ENCODE results near the gene KCNIP1. TPM values are rescaled to one million over a fixed set of nuclear protein-coding genes. Genes with fewer than 3 reads are reported as not detected.

The KCNIP1 gene
- total RNA-seq, 1 donor from 2014 or later = 0.45 TPM

GRCh38 chr5:170625221-170626165, 121.7 kb downstream of the KCNIP1 start:
- no peaks in the 10 kb centered on the region for H3K27me3 ChIP-seq (ENCODE audit: insufficient read depth, low read length)
- H3K9ac ChIP-seq (ENCODE audit: low read length) = no peak overlapping the region
- Mint-ChIP-seq H3K4me3 (ENCODE audit: unreplicated experiment) (no peak overlapping the region), H3K9me3 (ENCODE audit: unreplicated experiment) (peaks cover 3% of the 10 kb centered on the region), H3K27me3 (ENCODE audit: low read depth, unreplicated experiment) (peaks cover 61% of the 10 kb centered on the region), H3K4me1 (ENCODE audit: low read depth, unreplicated experiment) (no peaks in the 10 kb centered on the region), H3K36me3 (ENCODE audit: low read depth, unreplicated experiment) (no peaks in the 10 kb centered on the region), H3K27ac (ENCODE audit: unreplicated experiment) (no peak overlapping the region)
- no peaks in the 10 kb centered on the region for H3K4me1 ChIP-seq (ENCODE audit: insufficient read depth, low read length)
- no peaks in the 10 kb centered on the region for H3K9me3 ChIP-seq (ENCODE audit: insufficient read depth, low read depth, low read length)
- no peak for TF ChIP-seq CTCF (IDR thresholded peaks at IDR 0.05; ENCODE audit: insufficient read depth, low read depth, low read length)
- no peak for TF ChIP-seq EZH2 (IDR thresholded peaks at IDR 0.05; ENCODE audit: insufficient read depth, low read length)
- no peak for FAIRE-seq
- H3K4me2 ChIP-seq (ENCODE audit: low read length) = no peak overlapping the region
- H2AFZ ChIP-seq (ENCODE audit: low read depth, low read length) = no peak overlapping the region
- no peak for DNase-seq (ENCODE audit: low read depth)
- H3K79me2 ChIP-seq (ENCODE audit: insufficient read depth, low read length) = no peaks in the 10 kb centered on the region
- H3K36me3 ChIP-seq (ENCODE audit: insufficient read depth, low read length) = no peaks in the 10 kb centered on the region
- no peak overlapping the region for H3K4me3 ChIP-seq (ENCODE audit: insufficient read depth, low read depth, low read length)
- H4K20me1 ChIP-seq (ENCODE audit: insufficient read depth, low read length) = no peaks in the 10 kb centered on the region
- no peak overlapping the region for H3K27ac ChIP-seq (ENCODE audit: low read depth, low read length)

DNA sequence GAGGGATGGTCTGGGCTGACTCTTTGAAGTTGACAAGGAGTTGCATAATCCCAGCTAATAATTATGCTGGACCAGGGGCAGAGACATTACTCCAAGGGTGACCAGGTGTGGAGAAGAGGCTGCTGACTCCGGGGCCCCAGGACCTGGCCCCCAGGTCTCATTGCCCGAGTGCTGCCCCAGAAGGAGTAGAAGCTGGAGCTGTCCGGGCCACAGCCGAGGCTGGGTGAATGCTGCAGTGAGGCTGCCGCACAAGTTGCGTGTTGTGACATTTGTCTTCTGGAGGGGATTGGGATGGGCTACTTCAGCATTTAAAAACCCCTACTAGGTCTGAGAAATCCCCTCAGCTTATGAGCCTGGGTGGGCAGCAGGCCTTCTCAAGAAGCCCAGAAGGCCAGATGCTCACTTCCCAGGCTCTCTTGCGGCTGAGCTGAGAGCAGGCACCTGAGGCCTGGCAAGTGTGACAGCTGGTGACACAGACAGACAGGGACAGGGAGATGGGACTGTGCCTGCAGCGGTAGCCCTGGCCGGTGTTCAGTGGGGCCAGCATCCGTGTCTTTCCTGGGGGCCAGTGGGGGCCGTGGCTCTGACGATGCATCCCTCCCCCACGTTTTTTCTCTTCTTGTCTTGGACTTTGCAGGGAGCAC, 122.8 kb downstream of the KCNIP1 start:
- Histone ChIP-seq H4K20me1 (ENCODE audit: insufficient read depth, low read length) (no peaks in the 10 kb centered on the region), H3K36me3 (ENCODE audit: insufficient read depth, low read length) (no peaks in the 10 kb centered on the region), H3K27ac (ENCODE audit: low read depth, low read length) (no peak overlapping the region), H3K4me3 (ENCODE audit: insufficient read depth, low read depth, low read length) (no peak overlapping the region), H3K9ac (ENCODE audit: low read length) (no peak overlapping the region), H3K27me3 (ENCODE audit: insufficient read depth, low read length) (no peaks in the 10 kb centered on the region), H3K4me2 (ENCODE audit: low read length) (no peak overlapping the region), H2AFZ (ENCODE audit: low read depth, low read length) (no peak overlapping the region), H3K79me2 (ENCODE audit: insufficient read depth, low read length) (no peaks in the 10 kb centered on the region), H3K9me3 (ENCODE audit: insufficient read depth, low read depth, low read length) (no peaks in the 10 kb centered on the region), H3K4me1 (ENCODE audit: insufficient read depth, low read length) (no peaks in the 10 kb centered on the region)
- Mint-ChIP-seq H3K36me3 (ENCODE audit: low read depth, unreplicated experiment) (no peaks in the 10 kb centered on the region), H3K4me3 (ENCODE audit: unreplicated experiment) (no peak overlapping the region), H3K9me3 (ENCODE audit: unreplicated experiment) (peaks cover 3% of the 10 kb centered on the region), H3K27ac (ENCODE audit: unreplicated experiment) (no peak overlapping the region), H3K4me1 (ENCODE audit: low read depth, unreplicated experiment) (no peaks in the 10 kb centered on the region), H3K27me3 (ENCODE audit: low read depth, unreplicated experiment) (peaks cover 58% of the 10 kb centered on the region)
- FAIRE-seq (no peak), DNase-seq (ENCODE audit: low read depth) (no peak)
- TF ChIP-seq CTCF (IDR thresholded peaks at IDR 0.05; ENCODE audit: insufficient read depth, low read depth, low read length) = no peak
- TF ChIP-seq EZH2 (IDR thresholded peaks at IDR 0.05; ENCODE audit: insufficient read depth, low read length) = no peak
